ENCODE measurements around the gene PEAR1.

DNA sequence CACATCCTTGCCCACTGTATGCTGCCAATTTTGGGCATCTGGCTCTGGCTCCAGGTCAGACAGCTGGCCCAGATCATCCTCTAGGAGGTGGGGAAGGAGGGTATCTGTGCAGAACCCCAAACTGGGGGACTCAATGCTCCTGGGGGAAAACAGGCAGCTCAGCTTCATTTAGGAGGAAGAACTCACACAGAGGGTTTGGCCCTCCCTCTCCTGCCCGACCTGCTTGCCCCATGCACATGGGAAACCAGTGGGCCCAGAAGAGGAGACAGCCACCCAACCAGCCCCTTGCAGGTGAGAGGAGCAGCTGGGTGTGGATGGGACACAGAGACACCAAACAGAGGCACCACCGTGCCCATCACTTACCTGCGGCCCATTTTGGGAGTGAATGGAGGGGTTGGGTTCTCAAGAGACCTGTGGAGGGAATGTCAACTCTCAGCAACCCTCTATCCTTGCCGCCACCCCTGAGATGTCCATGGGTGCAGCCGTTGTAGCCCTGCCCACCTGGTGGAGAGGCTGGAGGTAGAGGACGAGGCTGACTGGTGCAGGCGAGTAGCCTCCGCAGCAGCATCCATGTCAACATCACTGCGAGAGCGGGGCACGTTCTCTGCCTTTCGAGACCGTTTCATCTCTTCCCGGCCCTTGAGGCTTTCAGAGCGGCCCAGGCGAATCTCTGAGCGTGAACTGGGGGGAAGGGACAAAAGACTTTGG is 54.5 kb downstream of the PEAR1 start:
- TF ChIP-seq, protein P1, sequence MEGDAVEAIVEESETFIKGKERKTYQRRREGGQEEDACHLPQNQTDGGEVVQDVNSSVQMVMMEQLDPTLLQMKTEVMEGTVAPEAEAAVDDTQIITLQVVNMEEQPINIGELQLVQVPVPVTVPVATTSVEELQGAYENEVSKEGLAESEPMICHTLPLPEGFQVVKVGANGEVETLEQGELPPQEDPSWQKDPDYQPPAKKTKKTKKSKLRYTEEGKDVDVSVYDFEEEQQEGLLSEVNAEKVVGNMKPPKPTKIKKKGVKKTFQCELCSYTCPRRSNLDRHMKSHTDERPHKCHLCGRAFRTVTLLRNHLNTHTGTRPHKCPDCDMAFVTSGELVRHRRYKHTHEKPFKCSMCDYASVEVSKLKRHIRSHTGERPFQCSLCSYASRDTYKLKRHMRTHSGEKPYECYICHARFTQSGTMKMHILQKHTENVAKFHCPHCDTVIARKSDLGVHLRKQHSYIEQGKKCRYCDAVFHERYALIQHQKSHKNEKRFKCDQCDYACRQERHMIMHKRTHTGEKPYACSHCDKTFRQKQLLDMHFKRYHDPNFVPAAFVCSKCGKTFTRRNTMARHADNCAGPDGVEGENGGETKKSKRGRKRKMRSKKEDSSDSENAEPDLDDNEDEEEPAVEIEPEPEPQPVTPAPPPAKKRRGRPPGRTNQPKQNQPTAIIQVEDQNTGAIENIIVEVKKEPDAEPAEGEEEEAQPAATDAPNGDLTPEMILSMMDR (IDR thresholded peaks at IDR 0.05): no peak
- TF ChIP-seq POLR2A (IDR thresholded peaks at IDR 0.05) (no peak), POLR2AphosphoS5 (IDR thresholded peaks at IDR 0.05) (no peak)
